22Rv1 (cell line): Measurements from ENCODE around the gene GULP1.
"Not testable (repeated sequence)": the region's sequence is repeated elsewhere in the genome, so short reads cannot be mapped to it uniquely, and the experiment has no call there.

Experiments
- H3K27ac ChIP-seq: fragments of 450-650 bp; 2 replicates; pipeline ENCODE4 v1.5.1; 2017
- CTCF ChIP-seq: fragments of 450-650 bp; IDR thresholded peaks from 2 replicates; pipeline ENCODE4 v1.5.1; 2017; ENCODE audit warnings: mild to moderate bottlenecking
- ZFX ChIP-seq: fragments of 450-650 bp; IDR thresholded peaks from 2 replicates; pipeline ENCODE4 v1.6.1; 2017; ENCODE audit warnings: antibody characterized with exemption, borderline replicate concordance

The GULP1 gene

GRCh38 chr2:188450732-188451483, 159.2 kb downstream of the GULP1 start:
- TF ChIP-seq ZFX: no peak
- TF ChIP-seq CTCF: no peak
- no peak overlapping the region for H3K27ac ChIP-seq

GRCh38 chr2:188452084-188452483, 160.4 kb downstream of the GULP1 start:
- no peak for TF ChIP-seq ZFX
- TF ChIP-seq CTCF: no peak
- no peak overlapping the region for H3K27ac ChIP-seq

- H3K27ac ChIP-seq: no peak overlapping the region
- TF ChIP-seq CTCF: peak; percentile 18; the same call in 1 of the 2 replicates
- no peak for TF ChIP-seq ZFX
These were observed 164.6 kb downstream of the GULP1 start for GRCh38 chr2:188456114-188456909.

GRCh38 chr2:188459061-188459460, 167.4 kb downstream of the GULP1 start:
- no peak overlapping the region for H3K27ac ChIP-seq
- TF ChIP-seq CTCF (no peak), ZFX (no peak)

- H3K27ac ChIP-seq: not testable (repeated sequence)
These were observed 174.4 kb downstream of the GULP1 start for GRCh38 chr2:188466078-188466477.

GRCh38 chr2:188466761-188467160, 175.1 kb downstream of the GULP1 start:
- TF ChIP-seq ZFX (no peak), CTCF (no peak)
- H3K27ac ChIP-seq: no peak overlapping the region

- TF ChIP-seq CTCF (no peak), ZFX (no peak)
- H3K27ac ChIP-seq: no peak overlapping the region
These were observed 179.5 kb downstream of the GULP1 start for GRCh38 chr2:188471166-188471565.
